SK-N-SH (cell line): ENCODE results near the gene PCSK6.

ENCODE experiments used
- FOSL2 ChIP-seq: IDR thresholded peaks from 2 replicates; pipeline ENCODE4 v1.4.0; 2012; ENCODE audit warnings: low read depth, mild to moderate bottlenecking, moderate library complexity, borderline replicate concordance
- GABPA ChIP-seq: IDR thresholded peaks from 2 replicates; pipeline ENCODE4 v1.4.0; 2012; ENCODE audit warnings: low read depth, mild to moderate bottlenecking
- GATA2 ChIP-seq: sonication (generic); formaldehyde crosslinking; IDR thresholded peaks from 2 replicates; pipeline ENCODE4 v1.5.0; 2020; ENCODE audit warnings: mild to moderate bottlenecking, missing genetic modification reagents
- MEF2A ChIP-seq: IDR thresholded peaks from 2 replicates; pipeline ENCODE4 v1.4.0; 2012; ENCODE audit warnings: low read depth, borderline replicate concordance
- PBX3 ChIP-seq: IDR thresholded peaks from 2 replicates; pipeline ENCODE4; 2012
- POLR2AphosphoS5 ChIP-seq: IDR thresholded peaks from 2 replicates; pipeline ENCODE4 v1.6.1; 2012; ENCODE audit warnings: low read depth, low read length
- REST ChIP-seq: IDR thresholded peaks from 2 replicates; pipeline ENCODE4 v1.6.1; 2012; ENCODE audit warnings: mild to moderate bottlenecking, low read depth, low read length, moderate library complexity
- RXRA ChIP-seq: IDR thresholded peaks from 2 replicates; pipeline ENCODE4 v1.4.0; 2012; ENCODE audit warnings: low read depth, mild to moderate bottlenecking, borderline replicate concordance
- TF ChIP-seq, protein P1 (sequence below): fragments of 150-350 bp; IDR thresholded peaks from 2 replicates; pipeline ENCODE4 v1.6.1; 2017; ENCODE audit warnings: antibody characterized with exemption, low read length, low read depth, borderline replicate concordance
- TF ChIP-seq, protein P2 (sequence below): fragments of 200-600 bp; sonication (generic); IDR thresholded peaks from 2 replicates; pipeline ENCODE4 v1.6.1; 2017; ENCODE audit warnings: antibody characterized with exemption, mild to moderate bottlenecking, moderate library complexity
- TF ChIP-seq, protein P3 (sequence below): IDR thresholded peaks from 2 replicates; pipeline ENCODE4 v1.4.0; 2012; ENCODE audit warnings: low read depth, borderline replicate concordance

GRCh38 chr15:101348643-101349042 is 140.9 kb downstream of the PCSK6 start:
- TF ChIP-seq, protein P1, sequence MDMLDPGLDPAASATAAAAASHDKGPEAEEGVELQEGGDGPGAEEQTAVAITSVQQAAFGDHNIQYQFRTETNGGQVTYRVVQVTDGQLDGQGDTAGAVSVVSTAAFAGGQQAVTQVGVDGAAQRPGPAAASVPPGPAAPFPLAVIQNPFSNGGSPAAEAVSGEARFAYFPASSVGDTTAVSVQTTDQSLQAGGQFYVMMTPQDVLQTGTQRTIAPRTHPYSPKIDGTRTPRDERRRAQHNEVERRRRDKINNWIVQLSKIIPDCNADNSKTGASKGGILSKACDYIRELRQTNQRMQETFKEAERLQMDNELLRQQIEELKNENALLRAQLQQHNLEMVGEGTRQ, result no peak
- TF ChIP-seq POLR2AphosphoS5 (no peak), FOSL2 (no peak), GATA2 (CRISPR knock-in tag) (no peak), PBX3 (no peak), RXRA (no peak), MEF2A (no peak), GABPA (no peak), REST (no peak)
- TF ChIP-seq, protein P2, sequence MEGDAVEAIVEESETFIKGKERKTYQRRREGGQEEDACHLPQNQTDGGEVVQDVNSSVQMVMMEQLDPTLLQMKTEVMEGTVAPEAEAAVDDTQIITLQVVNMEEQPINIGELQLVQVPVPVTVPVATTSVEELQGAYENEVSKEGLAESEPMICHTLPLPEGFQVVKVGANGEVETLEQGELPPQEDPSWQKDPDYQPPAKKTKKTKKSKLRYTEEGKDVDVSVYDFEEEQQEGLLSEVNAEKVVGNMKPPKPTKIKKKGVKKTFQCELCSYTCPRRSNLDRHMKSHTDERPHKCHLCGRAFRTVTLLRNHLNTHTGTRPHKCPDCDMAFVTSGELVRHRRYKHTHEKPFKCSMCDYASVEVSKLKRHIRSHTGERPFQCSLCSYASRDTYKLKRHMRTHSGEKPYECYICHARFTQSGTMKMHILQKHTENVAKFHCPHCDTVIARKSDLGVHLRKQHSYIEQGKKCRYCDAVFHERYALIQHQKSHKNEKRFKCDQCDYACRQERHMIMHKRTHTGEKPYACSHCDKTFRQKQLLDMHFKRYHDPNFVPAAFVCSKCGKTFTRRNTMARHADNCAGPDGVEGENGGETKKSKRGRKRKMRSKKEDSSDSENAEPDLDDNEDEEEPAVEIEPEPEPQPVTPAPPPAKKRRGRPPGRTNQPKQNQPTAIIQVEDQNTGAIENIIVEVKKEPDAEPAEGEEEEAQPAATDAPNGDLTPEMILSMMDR, result no peak
- TF ChIP-seq, protein P3, sequence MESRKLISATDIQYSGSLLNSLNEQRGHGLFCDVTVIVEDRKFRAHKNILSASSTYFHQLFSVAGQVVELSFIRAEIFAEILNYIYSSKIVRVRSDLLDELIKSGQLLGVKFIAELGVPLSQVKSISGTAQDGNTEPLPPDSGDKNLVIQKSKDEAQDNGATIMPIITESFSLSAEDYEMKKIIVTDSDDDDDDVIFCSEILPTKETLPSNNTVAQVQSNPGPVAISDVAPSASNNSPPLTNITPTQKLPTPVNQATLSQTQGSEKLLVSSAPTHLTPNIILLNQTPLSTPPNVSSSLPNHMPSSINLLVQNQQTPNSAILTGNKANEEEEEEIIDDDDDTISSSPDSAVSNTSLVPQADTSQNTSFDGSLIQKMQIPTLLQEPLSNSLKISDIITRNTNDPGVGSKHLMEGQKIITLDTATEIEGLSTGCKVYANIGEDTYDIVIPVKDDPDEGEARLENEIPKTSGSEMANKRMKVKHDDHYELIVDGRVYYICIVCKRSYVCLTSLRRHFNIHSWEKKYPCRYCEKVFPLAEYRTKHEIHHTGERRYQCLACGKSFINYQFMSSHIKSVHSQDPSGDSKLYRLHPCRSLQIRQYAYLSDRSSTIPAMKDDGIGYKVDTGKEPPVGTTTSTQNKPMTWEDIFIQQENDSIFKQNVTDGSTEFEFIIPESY, result no peak
